C4-2B (cell line): Measurements from ENCODE around the gene BTG4.

ENCODE experiments used
- H3K27ac ChIP-seq: fragments of 450-650 bp; 2 replicates; pipeline ENCODE4 v1.5.1; 2017
- ZFX ChIP-seq: fragments of 450-650 bp; IDR thresholded peaks from 2 replicates; pipeline ENCODE4 v1.6.1; 2017
- TF ChIP-seq, protein P1 (sequence below): fragments of 450-650 bp; conservative IDR thresholded peaks from 2 replicates; pipeline ENCODE4 v1.5.1; 2017; ENCODE audit warnings: mild to moderate bottlenecking

BTG4 gene

GRCh38 chr11:111526501-111526900 is 14.3 kb upstream of the BTG4 start:
- TF ChIP-seq ZFX: no peak
- TF ChIP-seq, protein P1, sequence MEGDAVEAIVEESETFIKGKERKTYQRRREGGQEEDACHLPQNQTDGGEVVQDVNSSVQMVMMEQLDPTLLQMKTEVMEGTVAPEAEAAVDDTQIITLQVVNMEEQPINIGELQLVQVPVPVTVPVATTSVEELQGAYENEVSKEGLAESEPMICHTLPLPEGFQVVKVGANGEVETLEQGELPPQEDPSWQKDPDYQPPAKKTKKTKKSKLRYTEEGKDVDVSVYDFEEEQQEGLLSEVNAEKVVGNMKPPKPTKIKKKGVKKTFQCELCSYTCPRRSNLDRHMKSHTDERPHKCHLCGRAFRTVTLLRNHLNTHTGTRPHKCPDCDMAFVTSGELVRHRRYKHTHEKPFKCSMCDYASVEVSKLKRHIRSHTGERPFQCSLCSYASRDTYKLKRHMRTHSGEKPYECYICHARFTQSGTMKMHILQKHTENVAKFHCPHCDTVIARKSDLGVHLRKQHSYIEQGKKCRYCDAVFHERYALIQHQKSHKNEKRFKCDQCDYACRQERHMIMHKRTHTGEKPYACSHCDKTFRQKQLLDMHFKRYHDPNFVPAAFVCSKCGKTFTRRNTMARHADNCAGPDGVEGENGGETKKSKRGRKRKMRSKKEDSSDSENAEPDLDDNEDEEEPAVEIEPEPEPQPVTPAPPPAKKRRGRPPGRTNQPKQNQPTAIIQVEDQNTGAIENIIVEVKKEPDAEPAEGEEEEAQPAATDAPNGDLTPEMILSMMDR: no peak

GRCh38 chr11:111525456-111525855 is 13.3 kb upstream of the BTG4 start:
- TF ChIP-seq ZFX: no peak
- TF ChIP-seq, protein P1: no peak
- H3K27ac ChIP-seq: no peak overlapping the region

More at GRCh38 chr11:111526501-111526900, 14.3 kb upstream of the BTG4 start:
- no peak overlapping the region for H3K27ac ChIP-seq

- H3K27ac ChIP-seq: no peak overlapping the region
- TF ChIP-seq ZFX: no peak
- TF ChIP-seq, protein P1: no peak
Observed at GRCh38 chr11:111524056-111524455, 11.9 kb upstream of the BTG4 start.

GRCh38 chr11:111523343-111523742 is 11.2 kb upstream of the BTG4 start:
- H3K27ac ChIP-seq: no peak overlapping the region
- TF ChIP-seq ZFX: no peak
- TF ChIP-seq, protein P1: no peak

- H3K27ac ChIP-seq: no peak overlapping the region
- TF ChIP-seq, protein P1: no peak
- no peak for TF ChIP-seq ZFX
Observed at GRCh38 chr11:111522426-111522825, 10.2 kb upstream of the BTG4 start.

- no peak for TF ChIP-seq ZFX
- TF ChIP-seq, protein P1: no peak
- no peak overlapping the region for H3K27ac ChIP-seq
Observed at GRCh38 chr11:111521135-111521534, 8.9 kb upstream of the BTG4 start.

DNA sequence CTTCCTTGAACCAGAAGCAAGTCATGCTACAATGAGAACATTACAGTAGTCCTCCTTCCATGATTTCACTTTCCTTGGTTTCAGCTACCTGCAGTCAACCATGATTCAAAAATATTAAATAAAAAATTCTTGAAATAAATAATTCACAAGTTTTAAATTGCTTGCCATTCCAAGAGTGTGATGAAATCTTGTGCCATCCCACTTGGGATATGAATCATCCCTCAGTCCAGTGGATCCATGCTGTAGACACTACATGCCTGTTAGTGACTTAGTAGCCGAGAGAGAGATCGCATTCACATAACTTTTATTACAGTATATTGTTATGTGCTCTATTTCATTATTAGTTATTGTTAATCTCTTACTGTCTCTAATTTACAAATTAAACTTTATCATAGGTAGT is 8.4 kb upstream of the BTG4 start:
- TF ChIP-seq, protein P1: no peak
- TF ChIP-seq ZFX: no peak
- H3K27ac ChIP-seq: no peak overlapping the region
